H1 (cell line): ENCODE data around the gene ACE. TPM values are rescaled to one million over a fixed set of nuclear protein-coding genes. Genes with fewer than 3 reads are reported as not detected.

ENCODE experiments used
- ATF2 ChIP-seq: IDR thresholded peaks from 2 replicates; pipeline ENCODE4 v1.6.1; 2012; ENCODE audit warnings: low read length, inconsistent platforms
- polyA plus RNA-seq, 7 experiments: library from polyadenylated mRNA; depleted of rRNA in 3 of 7; stranded (reverse) in 5 of 7; unstranded in 2 of 7; fragments of >200 nt in 5 of 7; fragments of 200-250 nt in 2 of 7; gene quantifications; 1 replicate in 5 of 7; 2 replicates in 1 of 7; 4 replicates in 1 of 7; pipeline versions ENCODE4 v1.2.1 to v1.2.3, GENCODE V29; 2011 to 2013; ENCODE audit warnings: missing spikeins in 2 of 7, mixed read lengths in 2 of 7
- total RNA-seq: library from RNA; stranded (reverse); fragmentation: NEBNext Ultra II Directional; extraction: Animal tissue kit (Norgen Biotek cat#: 25700); gene quantifications from 2 replicates; pipeline ENCODE4 v1.2.1, GENCODE V29; 2021

The ACE gene
- total and polyA plus RNA-seq, 2 of the 8 experiments (the other 6 are each of a cell fraction or from before 2014, with no cell fraction given): 2.5 to 5.5 TPM

GRCh38 chr17:63546308-63547082 lies 69.6 kb downstream of the ACE start (continued):
- no peak for TF ChIP-seq ATF2
- TF ChIP-seq, all 59 proteins: peak for 0
